T-helper 9 cell (primary cell): ENCODE measurements around the gene STAM.
"Not testable (repeated sequence)": the region's sequence is repeated elsewhere in the genome, so short reads cannot be mapped to it uniquely, and the experiment has no call there.

ENCODE experiments used
- DNase-seq: peaks from one replicate; pipeline ENCODE4 v3.0.0-alpha.2; 2020

The STAM gene

GRCh38 chr10:17682236-17682946 lies 38.4 kb downstream of the STAM start:
- no peak for DNase-seq

GRCh38 chr10:17683541-17683940 lies 39.6 kb downstream of the STAM start:
- DNase-seq = no peak

GRCh38 chr10:17684537-17684936 lies 40.6 kb downstream of the STAM start:
- no peak for DNase-seq

GRCh38 chr10:17685233-17685840 lies 41.4 kb downstream of the STAM start:
- DNase-seq = no peak

GRCh38 chr10:17687117-17687831 lies 43.3 kb downstream of the STAM start:
- DNase-seq = no peak

GRCh38 chr10:17689137-17689536 lies 45.2 kb downstream of the STAM start:
- no peak for DNase-seq

- DNase-seq = no peak
These were observed 49.1 kb downstream of the STAM start for GRCh38 chr10:17693009-17693408.

- DNase-seq = no peak
These were observed 54.7 kb downstream of the STAM start for GRCh38 chr10:17698696-17699095.

GRCh38 chr10:17701301-17701700 lies 57.4 kb downstream of the STAM start:
- no peak for DNase-seq

GRCh38 chr10:17703706-17704105 lies 59.8 kb downstream of the STAM start:
- no peak for DNase-seq

- no peak for DNase-seq
These were observed 64.9 kb downstream of the STAM start for GRCh38 chr10:17708821-17709220.

GRCh38 chr10:17709492-17709891 lies 65.5 kb downstream of the STAM start:
- no peak for DNase-seq

- DNase-seq = no peak
These were observed 66.2 kb downstream of the STAM start for GRCh38 chr10:17710181-17710580.

- DNase-seq = no peak
These were observed 68.1 kb downstream of the STAM start for GRCh38 chr10:17712053-17712452.

GRCh38 chr10:17712717-17713471 lies 68.9 kb downstream of the STAM start:
- no peak for DNase-seq

GRCh38 chr10:17713758-17714157 lies 69.8 kb downstream of the STAM start:
- no peak for DNase-seq

GRCh38 chr10:17716161-17716560 lies 72.2 kb downstream of the STAM start:
- no peak for DNase-seq

- not testable (repeated sequence) for DNase-seq
These were observed 78.5 kb downstream of the STAM start for GRCh38 chr10:17722317-17723014.

GRCh38 chr10:17725703-17726102 lies 81.8 kb downstream of the STAM start:
- no peak for DNase-seq

GRCh38 chr10:17729630-17730029 lies 85.7 kb downstream of the STAM start:
- DNase-seq = no peak

- DNase-seq = no peak
These were observed 86.7 kb downstream of the STAM start for GRCh38 chr10:17730667-17731066.

GRCh38 chr10:17731331-17732020 lies 87.5 kb downstream of the STAM start:
- DNase-seq = no peak
